Heart left ventricle (tissue), 13 donors: ENCODE data around the gene CCDC60.

Source experiments
- POLR2A ChIP-seq, 2 donors: fragments of 450-650 bp; IDR thresholded peaks; one replicate each; pipeline ENCODE4 v1.6.1; 2017; ENCODE audit warnings: antibody characterized with exemption in 2 of 2, mild to moderate bottlenecking in 2 of 2, moderate library complexity in 2 of 2
- TF ChIP-seq, protein P1 (sequence below), 12 donors: fragments of 200-600 bp; sonication (generic) in 4 of 12; IDR thresholded peaks; one replicate each; pipeline versions ENCODE4 v1.5.0 to v1.8.0; 2018 to 2022; ENCODE audit warnings: antibody characterized with exemption in 12 of 12, mild to moderate bottlenecking in 5 of 12
- donor health status: ischemic (EF 13 %, LVEDD 7.1; RV severe dilation, severe dysfunction).
- donor health status: DM: no; HTN: yes; CAD: no.
- donor health status: DM: no; HTN: no; CAD: no.
- donor health status: ischemic (EF 25% LVEDD 6.9; RV normal size, moderate dysfunction).
- donor health status: ischemic (EF 25% LVEDD 5.7; RV mildly dilated, moderate dysfunction).
- donor health status: ischemic (EF 35%, LVEDD 5.7; RV mildly dilated, moderate dysfunction).
- donor health status: nonischemic (EF 11% LVEDD 7.7; RV severe dilation, severe dysfunction).
- donor health status: DM: yes; HTN: yes; CAD: no.
- donor health status: PGD.
- donor health status: ischemic (EF 29% LVEDD 5.4; RV normal size, mild dysfunction).
- donor health status: nonischemic (EF 23%, LVEDD 6.1; RV moderate dilation, normal function).

DNA sequence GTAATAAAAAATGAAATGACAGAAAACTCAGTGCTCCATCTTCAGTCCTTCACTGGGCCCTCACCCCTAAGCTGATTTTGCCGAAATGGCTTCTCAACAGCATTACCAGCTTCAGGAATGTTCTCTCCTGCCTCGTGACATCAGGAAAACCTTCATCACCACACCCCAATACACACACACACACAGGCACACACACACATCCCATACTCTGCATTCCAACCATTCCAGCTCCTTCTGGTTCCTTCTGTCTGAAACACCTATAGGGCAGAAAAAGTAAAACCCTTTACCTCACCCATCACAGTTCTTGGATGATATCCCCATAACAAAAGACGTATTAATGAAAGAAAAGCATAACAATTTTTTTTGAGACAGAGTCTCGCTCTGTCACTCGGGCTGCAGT, 75.9 kb downstream of the CCDC60 start:
- no peak for TF ChIP-seq POLR2A (IDR thresholded peaks at IDR 0.05)
- TF ChIP-seq, protein P1, sequence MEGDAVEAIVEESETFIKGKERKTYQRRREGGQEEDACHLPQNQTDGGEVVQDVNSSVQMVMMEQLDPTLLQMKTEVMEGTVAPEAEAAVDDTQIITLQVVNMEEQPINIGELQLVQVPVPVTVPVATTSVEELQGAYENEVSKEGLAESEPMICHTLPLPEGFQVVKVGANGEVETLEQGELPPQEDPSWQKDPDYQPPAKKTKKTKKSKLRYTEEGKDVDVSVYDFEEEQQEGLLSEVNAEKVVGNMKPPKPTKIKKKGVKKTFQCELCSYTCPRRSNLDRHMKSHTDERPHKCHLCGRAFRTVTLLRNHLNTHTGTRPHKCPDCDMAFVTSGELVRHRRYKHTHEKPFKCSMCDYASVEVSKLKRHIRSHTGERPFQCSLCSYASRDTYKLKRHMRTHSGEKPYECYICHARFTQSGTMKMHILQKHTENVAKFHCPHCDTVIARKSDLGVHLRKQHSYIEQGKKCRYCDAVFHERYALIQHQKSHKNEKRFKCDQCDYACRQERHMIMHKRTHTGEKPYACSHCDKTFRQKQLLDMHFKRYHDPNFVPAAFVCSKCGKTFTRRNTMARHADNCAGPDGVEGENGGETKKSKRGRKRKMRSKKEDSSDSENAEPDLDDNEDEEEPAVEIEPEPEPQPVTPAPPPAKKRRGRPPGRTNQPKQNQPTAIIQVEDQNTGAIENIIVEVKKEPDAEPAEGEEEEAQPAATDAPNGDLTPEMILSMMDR (IDR thresholded peaks at IDR 0.05) = no peak
